ENCODE data around the gene TAF1B. TPM values are rescaled to one million over a fixed set of nuclear protein-coding genes. Genes with fewer than 3 reads are reported as not detected.

The TAF1B gene
- total RNA-seq, 2 experiments from 2014 or later = 33.0 to 35.6 TPM

GRCh38 chr2:9895669-9896590 is 52.7 kb downstream of the TAF1B start:
- no peak for ATAC-seq
- Mint-ChIP-seq H3K27ac (no peak overlapping the region), H3K36me3 (ENCODE audit: low read depth) (peaks cover 13% of the 10 kb centered on the region), H3K9me3 (ENCODE audit: insufficient read depth) (no peaks in the 10 kb centered on the region), H3K4me3 (no peak overlapping the region), H3K27me3 (ENCODE audit: low read depth) (no peaks in the 10 kb centered on the region), H3K4me1 (ENCODE audit: low read depth) (peaks cover 17% of the 10 kb centered on the region)
- CTCF ChIA-PET = interaction anchor here (0.8 to 4.5 kb wide), 3 partner anchors 53 to 97 kb away, joined by 3 to 24 read pairs (median 3); partner anchors contain the start of gene TAF1B
- POLR2A ChIA-PET = no interaction called here
- DNase-seq = no peak

- CTCF ChIA-PET = interaction anchor here (1.6 to 4.5 kb wide), 2 partner anchors 11 to 83 kb away, joined by 3 to 24 read pairs; no protein-coding TSS in a partner anchor
- no peaks in the 10 kb centered on the region for H3K27me3 Mint-ChIP-seq (ENCODE audit: low read depth)
- DNase-seq = no peak
- H3K27ac Mint-ChIP-seq = no peak overlapping the region
- no peak overlapping the region for H3K4me3 Mint-ChIP-seq
- POLR2A ChIA-PET = no interaction called here
- peaks cover 10% of the 10 kb centered on the region for H3K36me3 Mint-ChIP-seq (ENCODE audit: low read depth)
- H3K4me1 Mint-ChIP-seq (ENCODE audit: low read depth) = peaks cover 17% of the 10 kb centered on the region
- no peaks in the 10 kb centered on the region for H3K9me3 Mint-ChIP-seq (ENCODE audit: insufficient read depth)
- ATAC-seq = peak; percentile 33
Observed at GRCh38 chr2:9897331-9897737, 54.1 kb downstream of the TAF1B start.

DNA sequence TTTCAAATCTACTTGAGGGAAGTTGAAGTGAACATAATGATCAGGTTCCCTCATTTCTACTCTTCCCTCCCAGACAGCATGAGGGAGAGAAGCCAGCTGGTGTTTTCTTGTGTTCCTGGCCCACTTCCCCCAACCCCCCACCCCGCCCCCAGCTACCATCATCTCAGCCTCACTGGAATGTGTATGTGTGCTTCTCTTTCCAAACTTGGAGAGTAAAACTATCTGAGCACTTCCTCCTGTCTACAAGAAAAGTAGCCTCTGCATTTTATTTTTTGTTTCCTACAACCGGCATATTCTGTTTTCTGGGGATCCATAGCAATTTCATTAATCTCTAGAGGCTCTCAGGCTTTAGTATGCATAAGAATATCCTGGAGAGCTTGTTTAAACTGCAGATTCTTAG is 54.6 kb downstream of the TAF1B start:
- POLR2A ChIA-PET = no interaction called here
- DNase-seq = no peak
- no peak for ATAC-seq
- Mint-ChIP-seq H3K36me3 (ENCODE audit: low read depth) (peaks cover 7% of the 10 kb centered on the region), H3K4me1 (ENCODE audit: low read depth) (peaks cover 17% of the 10 kb centered on the region), H3K9me3 (ENCODE audit: insufficient read depth) (no peaks in the 10 kb centered on the region), H3K27ac (no peak overlapping the region), H3K27me3 (ENCODE audit: low read depth) (no peaks in the 10 kb centered on the region), H3K4me3 (no peak overlapping the region)
- CTCF ChIA-PET = interaction anchor here (1.6 kb wide), 1 partner anchor 12 kb away, joined by 3 read pairs; no protein-coding TSS in a partner anchor

DNA sequence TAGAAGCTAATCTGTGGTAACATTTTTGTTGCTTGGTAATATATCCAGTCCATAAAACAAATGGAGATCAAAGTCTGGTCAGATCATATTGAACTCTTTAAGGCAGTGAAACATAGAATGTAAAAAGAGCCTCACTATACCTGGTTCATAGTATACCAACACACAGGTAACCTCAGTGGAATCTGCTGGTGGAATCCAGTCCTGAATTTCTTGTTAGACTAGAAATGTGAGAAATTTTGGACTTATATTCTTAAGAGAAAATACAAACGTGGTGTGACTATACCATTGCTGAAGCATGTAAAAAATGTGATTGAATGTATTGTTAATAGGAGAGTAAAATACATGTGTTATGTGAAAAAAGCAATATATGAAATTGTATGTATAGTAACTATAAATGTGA is 62.1 kb downstream of the TAF1B start:
- H3K4me3 Mint-ChIP-seq = no peak overlapping the region
- no peak overlapping the region for H3K27ac Mint-ChIP-seq
- peaks cover 16% of the 10 kb centered on the region for H3K36me3 Mint-ChIP-seq (ENCODE audit: low read depth)
- no peaks in the 10 kb centered on the region for H3K27me3 Mint-ChIP-seq (ENCODE audit: low read depth)
- H3K9me3 Mint-ChIP-seq (ENCODE audit: insufficient read depth) = no peaks in the 10 kb centered on the region
- no peak for DNase-seq
- ChIA-PET POLR2A (no interaction called here), CTCF (no interaction called here)
- H3K4me1 Mint-ChIP-seq (ENCODE audit: low read depth) = no peaks in the 10 kb centered on the region
- ATAC-seq = no peak

GRCh38 chr2:9907402-9907801 is 64.1 kb downstream of the TAF1B start:
- POLR2A ChIA-PET = no interaction called here
- ATAC-seq (no peak), DNase-seq (no peak)
- CTCF ChIA-PET = no interaction called here
- Mint-ChIP-seq H3K4me1 (ENCODE audit: low read depth) (no peaks in the 10 kb centered on the region), H3K36me3 (ENCODE audit: low read depth) (peaks cover 19% of the 10 kb centered on the region), H3K27ac (no peak overlapping the region), H3K4me3 (no peak overlapping the region), H3K9me3 (ENCODE audit: insufficient read depth) (no peaks in the 10 kb centered on the region), H3K27me3 (ENCODE audit: low read depth) (no peaks in the 10 kb centered on the region)

GRCh38 chr2:9908639-9909038 is 65.4 kb downstream of the TAF1B start:
- Mint-ChIP-seq H3K27me3 (ENCODE audit: low read depth) (no peaks in the 10 kb centered on the region), H3K9me3 (ENCODE audit: insufficient read depth) (no peaks in the 10 kb centered on the region), H3K4me3 (no peak overlapping the region), H3K4me1 (ENCODE audit: low read depth) (no peaks in the 10 kb centered on the region), H3K27ac (no peak overlapping the region), H3K36me3 (ENCODE audit: low read depth) (peaks cover 27% of the 10 kb centered on the region)
- ChIA-PET POLR2A (no interaction called here), CTCF (interaction anchor here (0.5 to 1.6 kb wide), 3 partner anchors 21 to 95 kb away, joined by 3 to 4 read pairs (median 3); no protein-coding TSS in a partner anchor)
- ATAC-seq (no peak), DNase-seq (no peak)

- Mint-ChIP-seq H3K36me3 (ENCODE audit: low read depth) (peaks cover 30% of the 10 kb centered on the region), H3K9me3 (ENCODE audit: insufficient read depth) (no peaks in the 10 kb centered on the region), H3K27ac (no peak overlapping the region), H3K4me1 (ENCODE audit: low read depth) (no peaks in the 10 kb centered on the region), H3K27me3 (ENCODE audit: low read depth) (no peaks in the 10 kb centered on the region), H3K4me3 (no peak overlapping the region)
- POLR2A ChIA-PET = no interaction called here
- ATAC-seq (no peak), DNase-seq (no peak)
- CTCF ChIA-PET = interaction anchor here (0.7 to 1.6 kb wide), 5 partner anchors 9 to 95 kb away, joined by 3 to 4 read pairs (median 3); no protein-coding TSS in a partner anchor
Observed at GRCh38 chr2:9909106-9909505, 65.8 kb downstream of the TAF1B start.

DNA sequence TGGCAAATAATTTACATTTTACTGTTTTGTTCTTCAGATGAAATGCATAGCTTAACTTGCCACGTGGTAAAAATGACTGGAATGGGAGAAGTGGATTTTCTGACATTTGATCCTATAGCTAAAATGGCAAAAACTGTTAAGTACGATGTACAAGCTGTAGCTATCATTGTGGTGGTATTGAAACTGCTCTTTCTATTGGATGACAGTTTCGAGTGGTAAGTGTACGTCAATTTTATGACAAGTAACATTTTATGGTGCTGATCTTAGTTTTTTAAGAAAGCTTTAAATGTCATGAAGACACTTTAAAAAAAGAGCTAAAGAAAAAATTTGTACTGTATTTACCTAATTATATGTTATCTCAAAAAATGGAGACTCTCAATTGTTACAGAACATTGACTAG is 67.4 kb downstream of the TAF1B start:
- H3K4me1 Mint-ChIP-seq (ENCODE audit: low read depth) = no peaks in the 10 kb centered on the region
- no peaks in the 10 kb centered on the region for H3K9me3 Mint-ChIP-seq (ENCODE audit: insufficient read depth)
- H3K27ac Mint-ChIP-seq = no peak overlapping the region
- CTCF ChIA-PET = interaction anchor here (0.7 to 1.6 kb wide), 4 partner anchors 25 to 110 kb away, joined by 3 to 4 read pairs (median 4); no protein-coding TSS in a partner anchor
- H3K36me3 Mint-ChIP-seq (ENCODE audit: low read depth) = peaks cover 31% of the 10 kb centered on the region
- ATAC-seq = no peak
- POLR2A ChIA-PET = no interaction called here
- no peak for DNase-seq
- no peak overlapping the region for H3K4me3 Mint-ChIP-seq
- H3K27me3 Mint-ChIP-seq (ENCODE audit: low read depth) = no peaks in the 10 kb centered on the region

DNA sequence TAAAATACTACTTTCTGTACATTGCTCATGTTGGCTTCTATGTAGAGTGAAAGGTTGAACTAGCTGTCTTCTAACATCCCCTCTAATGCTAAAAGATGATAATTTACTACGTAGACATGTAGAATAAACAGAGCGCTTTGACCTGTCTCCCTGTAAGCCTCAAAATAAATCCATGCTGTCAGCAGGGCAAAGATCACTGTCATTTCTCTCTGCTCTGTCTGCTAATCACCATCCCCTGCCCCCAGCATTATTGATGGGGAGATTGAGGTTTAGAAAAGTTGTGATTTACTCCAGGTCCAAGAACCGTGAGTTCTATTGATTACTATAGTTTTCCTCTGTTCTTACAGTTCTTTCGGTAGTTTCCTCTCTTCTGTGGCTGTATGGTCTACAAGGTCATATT is 69.2 kb downstream of the TAF1B start:
- no peak overlapping the region for H3K27ac Mint-ChIP-seq
- POLR2A ChIA-PET = no interaction called here
- no peaks in the 10 kb centered on the region for H3K4me1 Mint-ChIP-seq (ENCODE audit: low read depth)
- H3K9me3 Mint-ChIP-seq (ENCODE audit: insufficient read depth) = no peaks in the 10 kb centered on the region
- peaks cover 33% of the 10 kb centered on the region for H3K36me3 Mint-ChIP-seq (ENCODE audit: low read depth)
- no peak overlapping the region for H3K4me3 Mint-ChIP-seq
- ATAC-seq (no peak), DNase-seq (no peak)
- no peaks in the 10 kb centered on the region for H3K27me3 Mint-ChIP-seq (ENCODE audit: low read depth)
- CTCF ChIA-PET = interaction anchor here (2.1 kb wide), 1 partner anchor 112 kb away, joined by 5 read pairs; no protein-coding TSS in a partner anchor

DNA sequence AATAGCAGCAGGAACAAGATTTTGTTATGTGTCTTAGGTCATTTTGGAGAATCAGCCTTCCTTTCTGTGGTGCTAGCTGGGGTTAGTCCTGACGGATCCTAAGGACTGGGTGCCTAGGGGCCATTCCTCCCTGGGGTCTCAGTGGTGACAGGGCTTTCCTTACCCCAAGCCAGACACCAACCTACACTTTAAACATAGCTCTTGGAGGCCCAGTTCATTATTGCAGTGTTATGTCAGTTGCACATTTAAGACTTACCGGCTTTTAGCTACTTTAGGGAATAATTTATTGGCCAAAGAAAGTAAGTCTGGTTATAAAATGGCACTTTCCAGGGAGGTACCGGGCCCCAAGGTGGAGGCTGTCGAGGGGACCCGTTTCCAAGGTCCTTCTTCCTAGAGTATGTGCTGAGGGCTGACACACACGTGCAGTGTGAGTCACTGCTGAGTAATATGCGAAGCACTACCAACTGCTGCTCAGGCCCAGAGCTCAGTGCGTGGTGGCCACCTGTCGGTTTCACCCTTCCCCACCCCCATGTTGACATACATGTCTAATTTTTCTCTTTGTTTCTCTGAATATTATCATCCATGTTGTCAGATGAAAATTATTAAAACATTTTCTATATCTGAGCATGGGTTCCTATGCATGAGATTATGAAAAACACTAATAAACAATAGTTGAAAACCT is 71.3 kb downstream of the TAF1B start:
- ATAC-seq (peak; percentile 73), DNase-seq (peak; percentile 28)
- Mint-ChIP-seq H3K27ac (no peak overlapping the region), H3K9me3 (ENCODE audit: insufficient read depth) (no peaks in the 10 kb centered on the region), H3K4me3 (no peak overlapping the region), H3K4me1 (ENCODE audit: low read depth) (no peaks in the 10 kb centered on the region), H3K36me3 (ENCODE audit: low read depth) (peaks cover 34% of the 10 kb centered on the region), H3K27me3 (ENCODE audit: low read depth) (no peaks in the 10 kb centered on the region)
- ChIA-PET CTCF (interaction anchor here (0.6 to 2.1 kb wide), 8 partner anchors 50 to 762 kb away, joined by 3 to 10 read pairs (median 4); no protein-coding TSS in a partner anchor), POLR2A (interaction anchor here (0.6 kb wide), 1 partner anchor 209 kb away, joined by 3 read pairs; no protein-coding TSS in a partner anchor)

DNA sequence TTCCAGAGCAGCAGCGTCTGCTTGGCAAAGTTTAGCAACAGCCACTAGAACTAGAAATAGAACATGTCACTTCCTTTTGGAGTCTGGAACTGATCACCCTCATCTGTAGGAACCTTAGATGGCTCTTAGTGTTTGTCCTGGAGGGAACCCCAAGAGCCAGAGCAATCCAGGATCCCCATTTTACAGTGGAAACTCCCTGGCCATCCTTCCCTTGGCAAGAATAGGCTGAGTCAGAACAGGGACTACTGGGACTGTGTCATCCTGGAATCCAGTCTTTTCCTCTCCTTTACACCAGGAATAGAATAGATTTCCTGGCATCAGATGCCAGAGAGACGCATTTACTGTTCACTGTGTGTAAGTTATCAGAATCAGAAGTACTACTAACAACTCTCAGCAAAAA is 75.0 kb downstream of the TAF1B start:
- ChIA-PET CTCF (interaction anchor here (1.0 kb wide), 1 partner anchor 66 kb away, joined by 3 read pairs; no protein-coding TSS in a partner anchor), POLR2A (no interaction called here)
- no peaks in the 10 kb centered on the region for H3K9me3 Mint-ChIP-seq (ENCODE audit: insufficient read depth)
- no peaks in the 10 kb centered on the region for H3K4me1 Mint-ChIP-seq (ENCODE audit: low read depth)
- H3K27me3 Mint-ChIP-seq (ENCODE audit: low read depth) = no peaks in the 10 kb centered on the region
- no peak overlapping the region for H3K27ac Mint-ChIP-seq
- no peak for DNase-seq
- H3K4me3 Mint-ChIP-seq = no peak overlapping the region
- ATAC-seq = no peak
- peaks cover 38% of the 10 kb centered on the region for H3K36me3 Mint-ChIP-seq (ENCODE audit: low read depth)

DNA sequence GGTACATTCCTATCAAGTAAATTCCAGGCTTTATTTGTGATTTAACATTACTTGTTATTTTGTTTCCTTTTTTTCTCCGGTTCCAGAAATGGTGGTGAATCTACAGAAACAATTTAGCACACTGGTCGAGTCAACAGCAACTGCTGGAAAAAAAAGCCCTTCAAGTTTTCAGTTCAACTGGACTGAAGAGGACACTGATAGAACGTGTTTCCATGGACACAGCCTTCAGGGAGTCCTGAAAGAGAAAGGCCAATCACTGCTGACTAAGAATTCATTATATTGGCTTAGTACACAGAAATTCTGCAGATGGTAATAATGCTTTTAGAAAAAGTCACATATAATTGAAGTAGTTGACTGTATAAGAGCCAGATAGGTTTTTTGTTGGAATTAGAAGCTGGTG is 76.2 kb downstream of the TAF1B start:
- ATAC-seq (no peak), DNase-seq (no peak)
- Mint-ChIP-seq H3K27ac (no peak overlapping the region), H3K4me1 (ENCODE audit: low read depth) (no peaks in the 10 kb centered on the region), H3K27me3 (ENCODE audit: low read depth) (no peaks in the 10 kb centered on the region), H3K36me3 (ENCODE audit: low read depth) (peaks cover 38% of the 10 kb centered on the region), H3K9me3 (ENCODE audit: insufficient read depth) (no peaks in the 10 kb centered on the region), H3K4me3 (no peak overlapping the region)
- POLR2A ChIA-PET = no interaction called here
- CTCF ChIA-PET = no interaction called here
